OCI-LY7 (cell line): Measurements from ENCODE around the gene ANKRD30A.

ENCODE experiments used
- EZH2phosphoT487 ChIP-seq: fragments of 200-600 bp; sonication (generic); IDR thresholded peaks from 2 replicates; pipeline ENCODE4 v1.6.1; 2018; ENCODE audit warnings: low read depth, borderline replicate concordance, mild to moderate bottlenecking, mixed run types, antibody characterized with exemption, low read length, moderate library complexity, mixed read lengths
- TF ChIP-seq, protein P1 (sequence below): fragments of 200-600 bp; sonication (generic); conservative IDR thresholded peaks from 2 replicates; pipeline ENCODE4 v1.5.1; 2014; ENCODE audit warnings: mild to moderate bottlenecking, antibody characterized with exemption, low read length, moderate library complexity, mixed read lengths

DNA sequence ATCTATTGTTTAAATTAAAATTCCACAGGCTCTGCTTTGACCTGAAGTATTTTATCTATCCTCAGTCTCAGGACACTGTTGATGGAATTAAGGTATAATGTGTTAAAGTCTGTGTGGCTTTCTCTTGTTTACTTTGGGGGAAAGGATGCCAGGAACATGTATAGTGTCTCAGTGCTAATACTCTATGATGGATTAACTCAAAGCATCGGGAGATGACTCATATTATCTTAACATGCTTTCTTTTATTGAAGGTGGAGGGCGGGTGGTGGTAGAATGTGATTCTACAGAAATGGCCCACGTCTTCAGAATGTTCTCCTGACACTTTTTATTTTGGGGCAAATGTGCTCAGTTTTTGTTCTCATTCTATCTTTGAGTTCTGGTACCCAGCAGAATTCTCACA is 189.0 kb downstream of the ANKRD30A start:
- TF ChIP-seq, protein P1, sequence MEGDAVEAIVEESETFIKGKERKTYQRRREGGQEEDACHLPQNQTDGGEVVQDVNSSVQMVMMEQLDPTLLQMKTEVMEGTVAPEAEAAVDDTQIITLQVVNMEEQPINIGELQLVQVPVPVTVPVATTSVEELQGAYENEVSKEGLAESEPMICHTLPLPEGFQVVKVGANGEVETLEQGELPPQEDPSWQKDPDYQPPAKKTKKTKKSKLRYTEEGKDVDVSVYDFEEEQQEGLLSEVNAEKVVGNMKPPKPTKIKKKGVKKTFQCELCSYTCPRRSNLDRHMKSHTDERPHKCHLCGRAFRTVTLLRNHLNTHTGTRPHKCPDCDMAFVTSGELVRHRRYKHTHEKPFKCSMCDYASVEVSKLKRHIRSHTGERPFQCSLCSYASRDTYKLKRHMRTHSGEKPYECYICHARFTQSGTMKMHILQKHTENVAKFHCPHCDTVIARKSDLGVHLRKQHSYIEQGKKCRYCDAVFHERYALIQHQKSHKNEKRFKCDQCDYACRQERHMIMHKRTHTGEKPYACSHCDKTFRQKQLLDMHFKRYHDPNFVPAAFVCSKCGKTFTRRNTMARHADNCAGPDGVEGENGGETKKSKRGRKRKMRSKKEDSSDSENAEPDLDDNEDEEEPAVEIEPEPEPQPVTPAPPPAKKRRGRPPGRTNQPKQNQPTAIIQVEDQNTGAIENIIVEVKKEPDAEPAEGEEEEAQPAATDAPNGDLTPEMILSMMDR: no peak
- no peak for TF ChIP-seq EZH2phosphoT487
